ENCODE measurements around the gene SGTA. TPM values are rescaled to one million over a fixed set of nuclear protein-coding genes. Genes with fewer than 3 reads are reported as not detected.

SGTA gene
- polyA plus RNA-seq, 3 donors = 21.6 to 35.4 (median 22.0) TPM

DNA sequence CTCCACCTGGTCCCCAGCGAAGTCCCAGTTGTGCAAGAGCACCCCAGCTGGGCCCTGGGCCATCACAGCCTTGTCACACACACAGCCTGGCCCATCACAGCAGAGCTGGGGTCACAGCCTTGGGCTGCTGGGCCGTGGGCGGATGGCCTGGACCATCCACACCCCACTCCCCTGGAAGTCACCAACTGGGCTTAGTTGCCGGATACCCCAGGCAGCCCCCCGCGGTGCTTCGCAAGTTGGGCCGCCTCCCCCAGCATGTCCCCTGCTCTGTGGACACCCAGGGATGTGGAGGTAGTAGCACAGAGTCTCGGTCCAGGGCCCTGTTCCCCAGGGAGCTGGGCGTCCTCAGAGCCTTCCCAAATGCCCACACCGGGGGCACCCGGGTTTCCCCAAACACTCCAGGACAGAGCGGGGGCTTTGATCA lies 32.1 kb upstream of the SGTA start:
- 93% methylated on average over 13 of the region's 13 CpGs for WGBS (ENCODE audit: insufficient coverage)
- no peak overlapping the region for H3K27ac Mint-ChIP-seq
- peaks cover 0 to 6% (median 0%) of the 10 kb centered on the region in 7 donors for H3K9me3 Mint-ChIP-seq
- TF ChIP-seq, protein P1, sequence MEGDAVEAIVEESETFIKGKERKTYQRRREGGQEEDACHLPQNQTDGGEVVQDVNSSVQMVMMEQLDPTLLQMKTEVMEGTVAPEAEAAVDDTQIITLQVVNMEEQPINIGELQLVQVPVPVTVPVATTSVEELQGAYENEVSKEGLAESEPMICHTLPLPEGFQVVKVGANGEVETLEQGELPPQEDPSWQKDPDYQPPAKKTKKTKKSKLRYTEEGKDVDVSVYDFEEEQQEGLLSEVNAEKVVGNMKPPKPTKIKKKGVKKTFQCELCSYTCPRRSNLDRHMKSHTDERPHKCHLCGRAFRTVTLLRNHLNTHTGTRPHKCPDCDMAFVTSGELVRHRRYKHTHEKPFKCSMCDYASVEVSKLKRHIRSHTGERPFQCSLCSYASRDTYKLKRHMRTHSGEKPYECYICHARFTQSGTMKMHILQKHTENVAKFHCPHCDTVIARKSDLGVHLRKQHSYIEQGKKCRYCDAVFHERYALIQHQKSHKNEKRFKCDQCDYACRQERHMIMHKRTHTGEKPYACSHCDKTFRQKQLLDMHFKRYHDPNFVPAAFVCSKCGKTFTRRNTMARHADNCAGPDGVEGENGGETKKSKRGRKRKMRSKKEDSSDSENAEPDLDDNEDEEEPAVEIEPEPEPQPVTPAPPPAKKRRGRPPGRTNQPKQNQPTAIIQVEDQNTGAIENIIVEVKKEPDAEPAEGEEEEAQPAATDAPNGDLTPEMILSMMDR (IDR thresholded peaks at IDR 0.05) = no peak
- no peaks in the 10 kb centered on the region for H3K27me3 ChIP-seq (ENCODE audit: control insufficient read depth in 2 of 2, insufficient read depth in 2 of 2, low read length in 2 of 2)
- H3K4me1 Mint-ChIP-seq = peaks cover 1% of the 10 kb centered on the region
- H3K4me2 ChIP-seq (replicated peaks; ENCODE audit: extremely low read depth, low read length, poor library complexity, severe bottlenecking) = no peak overlapping the region
- peaks cover 0 to 2% (median 0%) of the 10 kb centered on the region in 3 donors for H3K27me3 Mint-ChIP-seq (ENCODE audit: low read depth in 3 of 3)
- H3K36me3 ChIP-seq (replicated peaks in 1 of 2; ENCODE audit: control insufficient read depth in 1 of 2, insufficient read depth in 2 of 2, low read length in 2 of 2) = peaks cover 0 to 2% of the 10 kb centered on the region in 2 donors
- DNase-seq = no peak
- no peaks in the 10 kb centered on the region for H4K20me1 ChIP-seq (ENCODE audit: insufficient read depth, low read length)
- H3K36me3 Mint-ChIP-seq = peaks cover 4 to 21% of the 10 kb centered on the region in 2 donors
- no peak overlapping the region for H3K9ac ChIP-seq (ENCODE audit: insufficient read depth, low read length, poor library complexity, severe bottlenecking)
- no peaks in the 10 kb centered on the region for H3K79me2 ChIP-seq (ENCODE audit: insufficient read depth, low read length)
- peaks cover 2 to 3% of the 10 kb centered on the region in 2 donors for H3K4me1 ChIP-seq (ENCODE audit: control insufficient read depth in 1 of 2, insufficient read depth in 2 of 2, low read length in 2 of 2)
- intact Hi-C loops (cut with micrococcal nuclease) = loop anchor here in 1 of 2 donors (5.0 kb wide), 1 partner anchor 57 kb away; no protein-coding TSS in a partner anchor
- H2AFZ ChIP-seq (ENCODE audit: insufficient read depth, low read depth, low read length, poor library complexity, severe bottlenecking) = no peak overlapping the region
- H3K4me3 ChIP-seq (replicated peaks in 1 of 3; ENCODE audit: low read depth in 2 of 3, low read length in 3 of 3) = no peak overlapping the region
- no peaks in the 10 kb centered on the region for H3K9me3 ChIP-seq (replicated peaks in 1 of 2; ENCODE audit: control insufficient read depth in 1 of 2, insufficient read depth in 1 of 2, low read length in 2 of 2)
- H3K27ac ChIP-seq (ENCODE audit: low read depth in 1 of 2, low read length in 2 of 2) = no peak overlapping the region
- H3K4me3 Mint-ChIP-seq = no peak overlapping the region

DNA sequence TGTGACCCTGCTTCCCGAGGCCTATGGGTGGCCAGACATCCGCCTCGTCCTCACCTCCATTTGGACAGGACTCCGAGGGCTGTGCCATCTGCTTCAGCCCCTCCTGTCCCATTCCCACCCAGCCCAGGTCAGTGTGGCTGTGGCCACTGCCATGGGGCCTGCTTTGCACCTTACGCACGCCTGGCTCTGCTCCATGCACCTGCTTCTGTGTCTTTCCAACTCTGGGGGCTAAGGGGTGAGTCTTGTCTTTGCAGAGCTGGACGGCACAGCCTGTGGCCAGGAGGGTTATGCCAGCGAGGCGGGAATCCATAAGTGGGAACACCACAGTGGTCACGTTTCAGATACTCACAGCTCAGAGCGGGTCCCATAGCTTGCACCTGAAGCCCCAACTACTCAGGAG lies 31.4 kb upstream of the SGTA start:
- H4K20me1 ChIP-seq (ENCODE audit: insufficient read depth, low read length) = no peaks in the 10 kb centered on the region
- H3K36me3 ChIP-seq (replicated peaks in 1 of 2; ENCODE audit: control insufficient read depth in 1 of 2, insufficient read depth in 2 of 2, low read length in 2 of 2) = peaks cover 4 to 6% of the 10 kb centered on the region in 2 donors
- TF ChIP-seq, protein P1 (IDR thresholded peaks at IDR 0.05) = no peak
- H3K9me3 ChIP-seq (replicated peaks in 1 of 2; ENCODE audit: control insufficient read depth in 1 of 2, insufficient read depth in 1 of 2, low read length in 2 of 2) = no peaks in the 10 kb centered on the region
- Mint-ChIP-seq H3K4me1 (no peaks in the 10 kb centered on the region), H3K27ac (peak overlapping the region in 1 of 7 donors; percentile 14), H3K9me3 (peaks cover 0 to 5% (median 0%) of the 10 kb centered on the region in 7 donors), H3K4me3 (no peak overlapping the region), H3K27me3 (ENCODE audit: low read depth in 3 of 3) (peaks cover 0 to 2% (median 0%) of the 10 kb centered on the region in 3 donors), H3K36me3 (peaks cover 7 to 26% of the 10 kb centered on the region in 2 donors)
- H3K9ac ChIP-seq (ENCODE audit: insufficient read depth, low read length, poor library complexity, severe bottlenecking) = no peak overlapping the region
- no peak overlapping the region for H3K4me3 ChIP-seq (replicated peaks in 1 of 3; ENCODE audit: low read depth in 2 of 3, low read length in 3 of 3)
- intact Hi-C loops (cut with micrococcal nuclease) = loop anchor here in 1 of 2 donors (5.0 kb wide), 1 partner anchor 53 kb away; the partner anchor contains the start of gene ZNF556
- H3K79me2 ChIP-seq (ENCODE audit: insufficient read depth, low read length) = no peaks in the 10 kb centered on the region
- no peak overlapping the region for H3K27ac ChIP-seq (ENCODE audit: low read depth in 1 of 2, low read length in 2 of 2)
- no peak for DNase-seq
- H3K4me1 ChIP-seq (ENCODE audit: control insufficient read depth in 1 of 2, insufficient read depth in 2 of 2, low read length in 2 of 2) = no peaks in the 10 kb centered on the region
- H3K4me2 ChIP-seq (replicated peaks; ENCODE audit: extremely low read depth, low read length, poor library complexity, severe bottlenecking) = no peak overlapping the region
- H2AFZ ChIP-seq (ENCODE audit: insufficient read depth, low read depth, low read length, poor library complexity, severe bottlenecking) = no peak overlapping the region
- 98% methylated on average over 11 of the region's 11 CpGs for WGBS (ENCODE audit: insufficient coverage)
- no peaks in the 10 kb centered on the region for H3K27me3 ChIP-seq (ENCODE audit: control insufficient read depth in 2 of 2, insufficient read depth in 2 of 2, low read length in 2 of 2)
